ENCODE measurements around the gene DNTTIP2. TPM values are rescaled to one million over a fixed set of nuclear protein-coding genes. Genes with fewer than 3 reads are reported as not detected.

DNTTIP2 gene
- total RNA-seq, 1 donor from 2014 or later = 80.3 TPM

DNA sequence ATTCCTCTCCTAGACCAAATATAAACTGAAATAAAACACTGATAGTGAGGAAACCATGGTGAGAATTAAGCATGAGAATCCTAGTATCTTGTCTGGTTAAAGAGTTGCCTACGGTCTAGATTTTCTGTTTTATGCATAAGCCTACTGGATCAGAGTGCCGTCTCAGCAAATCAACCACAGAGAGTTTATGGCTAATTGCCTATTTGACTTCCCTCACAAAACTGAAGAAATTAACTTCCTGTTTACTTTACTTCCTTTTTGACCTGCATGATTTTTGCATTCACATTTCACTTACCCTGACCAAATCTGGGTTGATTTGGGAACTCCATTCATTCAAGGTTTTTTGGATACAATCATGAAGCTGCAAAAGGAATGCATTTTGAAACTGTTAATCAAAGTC is 25.2 kb upstream of the DNTTIP2 start:
- H3K27me3 Mint-ChIP-seq (ENCODE audit: insufficient read depth) = no peaks in the 10 kb centered on the region
- no peak overlapping the region for H3K4me3 Mint-ChIP-seq
- intact Hi-C loops (cut with micrococcal nuclease) = loop anchor here (10.0 kb wide), 2 partner anchors 481 to 1331 kb away; partner anchors contain the start of gene RWDD3
- H3K36me3 Mint-ChIP-seq (ENCODE audit: low read depth) = peaks cover 23% of the 10 kb centered on the region
- no peak for DNase-seq (ENCODE audit: low spot score)
- no peak overlapping the region for H3K27ac Mint-ChIP-seq
- H3K4me1 Mint-ChIP-seq (ENCODE audit: low read depth) = peaks cover 42% of the 10 kb centered on the region
- no peaks in the 10 kb centered on the region for H3K9me3 Mint-ChIP-seq

GRCh38 chr1:93900723-93901504 is 21.9 kb upstream of the DNTTIP2 start:
- intact Hi-C loops (cut with micrococcal nuclease) = loop anchor here (10.0 kb wide), 2 partner anchors 484 to 1334 kb away; partner anchors contain the start of gene RWDD3
- no peak for DNase-seq (ENCODE audit: low spot score)
- Mint-ChIP-seq H3K27me3 (ENCODE audit: insufficient read depth) (no peaks in the 10 kb centered on the region), H3K27ac (no peak overlapping the region), H3K4me1 (ENCODE audit: low read depth) (peaks cover 20% of the 10 kb centered on the region), H3K9me3 (no peaks in the 10 kb centered on the region), H3K4me3 (no peak overlapping the region), H3K36me3 (ENCODE audit: low read depth) (peaks cover 23% of the 10 kb centered on the region)

DNA sequence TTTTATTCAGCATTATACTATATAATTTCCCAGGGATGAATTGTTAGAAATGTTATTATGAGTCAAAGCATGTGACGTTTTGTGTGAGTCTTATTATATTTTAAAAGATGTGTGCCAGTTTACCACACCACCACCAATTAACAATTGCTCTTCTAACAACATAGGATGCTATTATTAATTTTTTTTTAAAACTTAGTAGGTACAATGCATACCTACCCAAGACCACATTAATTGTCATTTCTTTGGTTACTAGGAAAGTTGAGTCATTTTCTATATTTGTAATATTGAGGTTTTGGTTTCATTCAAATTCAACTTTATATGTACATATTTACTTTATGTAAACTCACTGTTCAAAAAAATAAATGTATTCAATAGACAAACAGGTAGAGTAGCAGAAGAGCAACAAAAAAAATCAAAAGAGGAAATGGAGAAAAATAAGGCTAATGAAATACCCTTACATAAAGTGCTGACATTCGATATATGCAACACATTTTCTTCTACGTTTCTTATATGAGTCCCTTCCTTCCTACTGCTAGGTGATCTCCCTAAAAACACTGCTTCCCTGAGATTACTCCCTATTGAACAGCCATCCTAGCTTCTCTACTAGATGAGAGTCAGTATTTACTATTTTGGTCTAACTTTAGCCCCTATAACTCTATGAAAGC is 20.7 kb upstream of the DNTTIP2 start:
- no peak for DNase-seq (ENCODE audit: low spot score)
- intact Hi-C loops (cut with micrococcal nuclease) = loop anchor here (10.0 kb wide), 2 partner anchors 485 to 1335 kb away; partner anchors contain the start of gene RWDD3
- H3K4me3 Mint-ChIP-seq = no peak overlapping the region
- no peaks in the 10 kb centered on the region for H3K27me3 Mint-ChIP-seq (ENCODE audit: insufficient read depth)
- no peak overlapping the region for H3K27ac Mint-ChIP-seq
- H3K36me3 Mint-ChIP-seq (ENCODE audit: low read depth) = peaks cover 21% of the 10 kb centered on the region
- no peaks in the 10 kb centered on the region for H3K9me3 Mint-ChIP-seq
- peaks cover 12% of the 10 kb centered on the region for H3K4me1 Mint-ChIP-seq (ENCODE audit: low read depth)

DNA sequence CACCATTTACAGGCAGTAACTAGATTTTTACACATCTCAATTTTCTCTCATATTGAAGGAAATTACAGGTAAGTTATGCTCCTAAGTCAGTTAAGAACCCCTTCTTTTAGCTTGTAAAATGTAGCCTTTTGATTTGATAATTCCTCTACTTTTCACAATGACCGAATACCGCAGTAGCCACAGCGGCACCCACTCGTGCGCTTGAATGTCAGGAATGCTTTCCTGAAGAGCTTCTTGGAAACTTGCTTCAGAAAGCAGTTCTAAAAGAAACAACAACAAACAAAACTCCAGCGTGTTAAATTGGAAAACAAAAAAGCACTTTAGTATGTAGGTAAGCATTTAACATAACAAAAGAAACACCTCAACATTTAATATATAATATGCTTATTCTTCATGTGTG is 9.9 kb upstream of the DNTTIP2 start:
- no peaks in the 10 kb centered on the region for H3K9me3 Mint-ChIP-seq
- no peak overlapping the region for H3K4me3 Mint-ChIP-seq
- intact Hi-C loops (cut with micrococcal nuclease) = no loop called here
- no peaks in the 10 kb centered on the region for H3K4me1 Mint-ChIP-seq (ENCODE audit: low read depth)
- H3K27ac Mint-ChIP-seq = no peak overlapping the region
- peaks cover 20% of the 10 kb centered on the region for H3K36me3 Mint-ChIP-seq (ENCODE audit: low read depth)
- H3K27me3 Mint-ChIP-seq (ENCODE audit: insufficient read depth) = no peaks in the 10 kb centered on the region
- DNase-seq (ENCODE audit: low spot score) = no peak

DNA sequence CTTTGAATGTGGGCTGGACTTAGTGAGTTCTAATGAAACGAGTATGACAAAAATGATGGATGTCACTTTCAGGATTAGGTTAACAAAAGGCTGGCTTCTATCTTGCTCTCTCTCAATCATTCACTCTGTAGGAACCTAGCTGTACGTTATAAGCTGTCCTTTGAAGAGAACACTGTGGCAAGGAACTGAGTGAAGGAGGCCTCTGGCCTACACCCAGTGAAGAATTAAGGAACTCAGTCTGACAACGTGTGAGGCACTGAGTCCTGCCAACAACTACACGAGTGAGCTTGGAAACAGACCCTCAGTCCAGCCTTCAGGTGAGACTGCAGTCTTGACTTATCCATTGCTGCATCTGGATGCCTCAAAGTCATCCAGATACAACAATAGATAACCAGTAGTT is 3.3 kb upstream of the DNTTIP2 start:
- Mint-ChIP-seq H3K9me3 (no peaks in the 10 kb centered on the region), H3K36me3 (ENCODE audit: low read depth) (peaks cover 15% of the 10 kb centered on the region), H3K27me3 (ENCODE audit: insufficient read depth) (no peaks in the 10 kb centered on the region), H3K4me3 (no peak overlapping the region), H3K4me1 (ENCODE audit: low read depth) (peaks cover 26% of the 10 kb centered on the region), H3K27ac (no peak overlapping the region)
- no peak for DNase-seq (ENCODE audit: low spot score)
- intact Hi-C loops (cut with micrococcal nuclease) = no loop called here

- peaks cover 21% of the 10 kb centered on the region for H3K36me3 Mint-ChIP-seq (ENCODE audit: low read depth)
- peaks cover 39% of the 10 kb centered on the region for H3K4me1 Mint-ChIP-seq (ENCODE audit: low read depth)
- H3K9me3 Mint-ChIP-seq = no peaks in the 10 kb centered on the region
- H3K4me3 Mint-ChIP-seq = peak overlapping the region; percentile 13
- no peak for DNase-seq (ENCODE audit: low spot score)
- no peak overlapping the region for H3K27ac Mint-ChIP-seq
- no peaks in the 10 kb centered on the region for H3K27me3 Mint-ChIP-seq (ENCODE audit: insufficient read depth)
- intact Hi-C loops (cut with micrococcal nuclease) = no loop called here
Measured at GRCh38 chr1:93880731-93881130, 1.7 kb upstream of the DNTTIP2 start.

GRCh38 chr1:93878501-93878888 is 511 bp downstream of the DNTTIP2 start:
- Mint-ChIP-seq H3K36me3 (ENCODE audit: low read depth) (peaks cover 37% of the 10 kb centered on the region), H3K4me1 (ENCODE audit: low read depth) (peaks cover 58% of the 10 kb centered on the region), H3K9me3 (no peaks in the 10 kb centered on the region), H3K4me3 (peak overlapping the region; percentile 95), H3K27me3 (ENCODE audit: insufficient read depth) (no peaks in the 10 kb centered on the region), H3K27ac (peak overlapping the region; percentile 98)
- DNase-seq (ENCODE audit: low spot score) = peak; percentile 37
- intact Hi-C loops (cut with micrococcal nuclease) = loop anchor here (1.0 to 10.0 kb wide), 4 partner anchors 18 to 1044 kb away; partner anchors contain the start of gene RPL5

DNA sequence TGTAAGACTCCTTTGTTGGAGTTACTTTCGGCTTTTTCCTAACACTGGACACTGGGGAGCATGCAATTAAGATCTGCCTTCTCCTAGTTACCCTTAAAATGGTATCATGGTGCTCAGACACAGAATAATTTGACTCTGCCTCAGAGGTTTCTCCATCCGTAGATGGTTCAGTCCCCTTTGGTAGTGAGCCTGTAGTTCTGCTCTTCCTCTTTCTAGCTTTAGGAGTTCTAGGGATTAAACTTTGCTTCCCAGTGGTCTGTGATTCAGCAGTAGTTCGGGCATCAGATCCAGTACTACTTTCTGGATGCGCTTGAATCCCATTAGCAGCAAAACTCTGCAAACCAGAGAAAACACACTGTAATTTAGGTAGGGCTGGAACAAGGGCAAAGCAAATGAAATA is 1.5 kb downstream of the DNTTIP2 start:
- Mint-ChIP-seq H3K4me3 (peak overlapping the region; percentile 95), H3K36me3 (ENCODE audit: low read depth) (peaks cover 35% of the 10 kb centered on the region), H3K27ac (no peak overlapping the region), H3K9me3 (no peaks in the 10 kb centered on the region), H3K4me1 (ENCODE audit: low read depth) (peaks cover 58% of the 10 kb centered on the region), H3K27me3 (ENCODE audit: insufficient read depth) (no peaks in the 10 kb centered on the region)
- intact Hi-C loops (cut with micrococcal nuclease) = loop anchor here (10.0 kb wide), 1 partner anchor 1043 kb away; the partner anchor contains the start of gene RPL5
- no peak for DNase-seq (ENCODE audit: low spot score)

- Mint-ChIP-seq H3K27me3 (ENCODE audit: insufficient read depth) (no peaks in the 10 kb centered on the region), H3K9me3 (no peaks in the 10 kb centered on the region), H3K4me3 (peak overlapping the region; percentile 95), H3K4me1 (ENCODE audit: low read depth) (peaks cover 58% of the 10 kb centered on the region), H3K27ac (peak overlapping the region; percentile 18), H3K36me3 (ENCODE audit: low read depth) (peaks cover 45% of the 10 kb centered on the region)
- intact Hi-C loops (cut with micrococcal nuclease) = loop anchor here (10.0 kb wide), 1 partner anchor 1041 kb away; the partner anchor contains the start of gene RPL5
- DNase-seq (ENCODE audit: low spot score) = no peak
Measured at GRCh38 chr1:93876244-93876643, 2.8 kb downstream of the DNTTIP2 start.

DNA sequence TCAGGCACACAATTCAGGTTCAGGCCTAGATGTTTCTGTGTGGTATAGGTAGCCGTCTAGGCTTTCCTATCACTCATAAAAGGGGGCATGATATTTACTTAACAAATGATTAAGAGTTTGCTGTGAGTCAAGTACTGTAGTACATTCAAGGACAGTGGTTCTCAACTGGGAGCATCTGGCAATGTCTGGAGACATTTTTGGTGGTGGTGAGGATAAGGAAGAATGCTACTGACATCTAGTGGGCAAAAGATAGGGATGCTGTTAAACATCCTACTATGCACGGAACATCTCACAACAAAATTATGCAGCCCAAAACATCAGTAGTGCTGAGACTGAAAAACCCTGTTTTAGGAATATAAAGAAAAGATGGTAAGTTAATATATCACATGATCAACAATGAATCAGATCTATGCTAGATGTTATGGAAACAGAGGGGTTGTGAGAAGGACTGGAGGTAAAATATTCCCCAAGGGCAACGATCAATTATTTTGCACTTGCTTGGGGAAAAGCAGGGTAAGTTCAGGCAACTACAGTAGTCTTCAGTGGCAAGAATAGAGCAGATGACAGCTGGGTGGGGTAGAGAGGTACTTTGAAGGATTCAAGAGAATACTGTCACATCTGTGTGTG is 4.9 kb downstream of the DNTTIP2 start:
- Mint-ChIP-seq H3K4me3 (no peak overlapping the region), H3K4me1 (ENCODE audit: low read depth) (peaks cover 43% of the 10 kb centered on the region), H3K36me3 (ENCODE audit: low read depth) (peaks cover 53% of the 10 kb centered on the region), H3K9me3 (no peaks in the 10 kb centered on the region), H3K27me3 (ENCODE audit: insufficient read depth) (no peaks in the 10 kb centered on the region), H3K27ac (peak overlapping the region; percentile 74)
- intact Hi-C loops (cut with micrococcal nuclease) = loop anchor here (1.0 to 10.0 kb wide), 2 partner anchors 245 to 1039 kb away; partner anchors contain the start of gene RPL5
- DNase-seq (ENCODE audit: low spot score) = no peak

DNA sequence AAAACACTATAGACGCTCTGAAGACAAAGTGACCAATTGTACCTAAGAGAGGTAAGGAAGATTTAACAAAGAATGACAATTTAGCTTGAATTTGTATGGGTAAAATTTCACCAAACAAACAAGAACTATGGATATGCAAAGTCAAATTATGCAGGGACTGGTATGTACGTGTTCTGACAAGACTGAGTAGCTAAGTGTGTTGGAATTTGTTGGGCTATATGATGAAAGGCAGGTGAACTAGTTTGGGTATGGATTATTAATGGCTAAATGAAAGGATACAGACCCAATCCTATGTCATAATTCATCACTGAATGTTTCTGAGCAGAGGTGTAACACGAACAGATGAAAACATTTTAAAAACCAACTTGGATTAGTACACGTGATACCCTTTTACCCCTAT is 7.6 kb downstream of the DNTTIP2 start:
- Mint-ChIP-seq H3K4me1 (ENCODE audit: low read depth) (peaks cover 22% of the 10 kb centered on the region), H3K27ac (no peak overlapping the region), H3K4me3 (no peak overlapping the region), H3K27me3 (ENCODE audit: insufficient read depth) (no peaks in the 10 kb centered on the region), H3K9me3 (no peaks in the 10 kb centered on the region), H3K36me3 (ENCODE audit: low read depth) (peaks cover 54% of the 10 kb centered on the region)
- DNase-seq (ENCODE audit: low spot score) = no peak
- intact Hi-C loops (cut with micrococcal nuclease) = loop anchor here (10.0 kb wide), 1 partner anchor 1037 kb away; the partner anchor contains the start of gene RPL5

DNA sequence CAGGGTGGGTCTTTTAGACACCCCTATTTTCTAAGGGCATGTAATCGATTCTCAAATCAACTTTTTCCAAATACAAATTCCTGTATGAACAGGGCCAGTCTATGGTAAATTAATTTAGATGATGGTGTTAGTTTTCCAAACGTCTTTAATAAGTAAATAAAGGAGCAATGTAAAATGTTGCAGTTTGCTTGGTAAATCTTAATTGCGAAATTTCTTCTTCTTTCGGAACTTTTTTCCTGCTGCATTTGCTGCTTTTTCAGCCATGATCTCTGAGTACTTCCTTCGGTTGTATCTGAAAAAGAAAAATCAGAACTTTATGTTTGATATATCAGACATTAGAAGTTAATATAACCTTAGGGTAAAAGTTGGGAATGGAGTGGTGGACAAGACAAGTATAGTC is 9.4 kb downstream of the DNTTIP2 start:
- peaks cover 47% of the 10 kb centered on the region for H3K36me3 Mint-ChIP-seq (ENCODE audit: low read depth)
- intact Hi-C loops (cut with micrococcal nuclease) = loop anchor here (10.0 kb wide), 1 partner anchor 1035 kb away; the partner anchor contains the start of gene RPL5
- H3K4me1 Mint-ChIP-seq (ENCODE audit: low read depth) = peaks cover 9% of the 10 kb centered on the region

More for the DNA sequence above, 9.4 kb downstream of the DNTTIP2 start:
- Mint-ChIP-seq H3K4me3 (no peak overlapping the region), H3K9me3 (no peaks in the 10 kb centered on the region), H3K27me3 (ENCODE audit: insufficient read depth) (no peaks in the 10 kb centered on the region), H3K27ac (no peak overlapping the region)
- DNase-seq (ENCODE audit: low spot score) = no peak
